Type B pancreatic cell (in vitro differentiated cells): ENCODE measurements around the gene RAB20. TPM values are rescaled to one million over a fixed set of nuclear protein-coding genes. Genes with fewer than 3 reads are reported as not detected.

Source experiments
- DNase-seq: peaks from one replicate; pipeline ENCODE4 v3.0.0; 2021; ENCODE audit warnings: mixed read lengths; ENCODE audit not compliant: unreplicated experiment; ENCODE audit errors: extremely low spot score
- H3K27ac Mint-ChIP-seq: 2 replicates; pipeline ENCODE4 v1.8.0; 2021; ENCODE audit warnings: mild to moderate bottlenecking, mixed read lengths
- H3K27me3 Mint-ChIP-seq: 2 replicates; pipeline ENCODE4 v1.8.0; 2021; ENCODE audit warnings: mixed read lengths
- H3K36me3 Mint-ChIP-seq: 2 replicates; pipeline ENCODE4 v1.8.0; 2021; ENCODE audit warnings: mixed read lengths
- H3K4me1 Mint-ChIP-seq: one replicate; pipeline ENCODE4 v1.8.0; 2021; ENCODE audit warnings: mixed read lengths; ENCODE audit not compliant: unreplicated experiment
- H3K4me3 Mint-ChIP-seq: 2 replicates; pipeline ENCODE4 v1.8.0; 2021; ENCODE audit warnings: mild to moderate bottlenecking, mixed read lengths
- H3K9me3 Mint-ChIP-seq: 2 replicates; pipeline ENCODE4 v1.8.0; 2021; ENCODE audit warnings: mixed read lengths
- total RNA-seq: library from RNA; stranded (reverse); gene quantifications from 2 replicates; pipeline ENCODE4 v1.2.1, GENCODE V29; 2021; ENCODE audit warnings: low replicate concordance
- TF ChIP-seq, protein P1 (sequence below): fragments of 200-600 bp; sonication (generic); conservative IDR thresholded peaks from 2 replicates; pipeline ENCODE4 v1.5.0; 2021; ENCODE audit warnings: antibody characterized with exemption, mild to moderate bottlenecking

RAB20 gene
- total RNA-seq, 1 donor from 2014 or later, result 6.4 TPM

DNA sequence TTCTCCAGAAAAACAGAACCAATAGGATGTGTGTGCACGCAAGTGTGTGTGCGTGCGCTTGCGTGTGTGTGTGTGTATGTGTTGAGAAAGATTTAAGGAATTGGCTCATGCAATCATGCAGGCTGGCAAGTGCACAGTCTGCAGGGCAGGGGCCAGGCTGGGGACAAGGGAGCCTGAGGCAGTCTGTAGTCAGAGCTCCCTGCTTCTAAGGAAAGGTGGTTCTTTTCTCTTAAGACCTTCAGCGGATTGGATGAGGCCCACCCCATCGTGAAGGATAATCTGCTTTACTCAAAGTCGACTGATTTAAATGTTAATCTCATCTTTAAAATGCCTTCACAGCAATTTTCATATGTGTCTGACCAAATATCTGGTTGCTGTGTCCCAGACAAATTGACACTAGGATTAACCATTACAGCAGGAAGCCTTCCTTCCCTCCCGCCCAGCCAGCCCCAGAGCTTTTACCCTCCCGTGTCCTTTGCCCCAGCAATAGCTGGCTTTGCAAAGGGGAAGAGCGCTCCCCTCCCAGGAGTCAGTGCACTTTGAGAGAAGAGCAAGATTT is 38.8 kb upstream of the RAB20 start:
- Mint-ChIP-seq H3K9me3 (no peaks in the 10 kb centered on the region), H3K4me3 (peak overlapping the region; percentile 49), H3K27ac (peak overlapping the region; percentile 79), H3K4me1 (peaks cover 21% of the 10 kb centered on the region), H3K27me3 (no peaks in the 10 kb centered on the region), H3K36me3 (no peaks in the 10 kb centered on the region)
- TF ChIP-seq, protein P1, sequence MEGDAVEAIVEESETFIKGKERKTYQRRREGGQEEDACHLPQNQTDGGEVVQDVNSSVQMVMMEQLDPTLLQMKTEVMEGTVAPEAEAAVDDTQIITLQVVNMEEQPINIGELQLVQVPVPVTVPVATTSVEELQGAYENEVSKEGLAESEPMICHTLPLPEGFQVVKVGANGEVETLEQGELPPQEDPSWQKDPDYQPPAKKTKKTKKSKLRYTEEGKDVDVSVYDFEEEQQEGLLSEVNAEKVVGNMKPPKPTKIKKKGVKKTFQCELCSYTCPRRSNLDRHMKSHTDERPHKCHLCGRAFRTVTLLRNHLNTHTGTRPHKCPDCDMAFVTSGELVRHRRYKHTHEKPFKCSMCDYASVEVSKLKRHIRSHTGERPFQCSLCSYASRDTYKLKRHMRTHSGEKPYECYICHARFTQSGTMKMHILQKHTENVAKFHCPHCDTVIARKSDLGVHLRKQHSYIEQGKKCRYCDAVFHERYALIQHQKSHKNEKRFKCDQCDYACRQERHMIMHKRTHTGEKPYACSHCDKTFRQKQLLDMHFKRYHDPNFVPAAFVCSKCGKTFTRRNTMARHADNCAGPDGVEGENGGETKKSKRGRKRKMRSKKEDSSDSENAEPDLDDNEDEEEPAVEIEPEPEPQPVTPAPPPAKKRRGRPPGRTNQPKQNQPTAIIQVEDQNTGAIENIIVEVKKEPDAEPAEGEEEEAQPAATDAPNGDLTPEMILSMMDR, result no peak
- DNase-seq, result no peak

DNA sequence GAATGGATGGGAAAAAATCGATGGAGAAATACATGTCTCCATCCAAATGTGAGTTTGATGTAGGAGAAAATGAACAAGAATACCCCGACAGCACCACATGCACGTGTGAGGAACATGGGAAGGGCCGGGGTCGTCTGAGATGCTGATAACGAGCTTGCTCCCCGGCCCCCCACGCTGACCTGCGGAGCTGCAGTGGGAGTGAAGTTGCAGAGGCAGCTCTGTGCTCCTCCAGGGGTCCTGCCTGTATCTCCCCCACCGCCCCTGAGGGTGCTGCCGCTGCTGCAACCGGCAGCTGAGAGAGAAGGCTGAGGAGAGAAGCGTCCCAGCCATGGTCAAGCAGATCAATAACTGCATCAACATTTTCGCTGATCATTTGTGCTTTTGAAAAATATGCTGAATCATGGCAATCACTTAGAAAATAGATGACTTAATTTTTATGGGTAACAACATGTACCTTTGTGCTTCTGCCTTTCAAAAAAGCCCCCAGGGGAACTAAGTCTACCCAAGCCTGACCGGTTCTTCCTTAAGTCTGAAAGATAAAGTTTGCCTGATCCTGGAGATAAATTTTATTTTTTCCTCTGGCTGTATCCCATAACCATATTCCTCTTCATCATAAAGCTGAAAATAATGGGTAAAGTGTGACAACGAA is 35.6 kb upstream of the RAB20 start:
- Mint-ChIP-seq H3K27ac (peak overlapping the region; percentile 11), H3K4me1 (peaks cover 21% of the 10 kb centered on the region), H3K36me3 (no peaks in the 10 kb centered on the region), H3K4me3 (peak overlapping the region; percentile 44), H3K9me3 (no peaks in the 10 kb centered on the region), H3K27me3 (no peaks in the 10 kb centered on the region)
- DNase-seq, result no peak
- TF ChIP-seq, protein P1, result no peak

- peaks cover 18% of the 10 kb centered on the region for H3K4me1 Mint-ChIP-seq
- H3K4me3 Mint-ChIP-seq, result no peak overlapping the region
- H3K9me3 Mint-ChIP-seq, result no peaks in the 10 kb centered on the region
- no peak for DNase-seq
- no peaks in the 10 kb centered on the region for H3K27me3 Mint-ChIP-seq
- TF ChIP-seq, protein P1, result peak; percentile 77
- no peaks in the 10 kb centered on the region for H3K36me3 Mint-ChIP-seq
- H3K27ac Mint-ChIP-seq, result peak overlapping the region; percentile 19
These were observed 32.1 kb upstream of the RAB20 start for GRCh38 chr13:110593430-110594130.

DNA sequence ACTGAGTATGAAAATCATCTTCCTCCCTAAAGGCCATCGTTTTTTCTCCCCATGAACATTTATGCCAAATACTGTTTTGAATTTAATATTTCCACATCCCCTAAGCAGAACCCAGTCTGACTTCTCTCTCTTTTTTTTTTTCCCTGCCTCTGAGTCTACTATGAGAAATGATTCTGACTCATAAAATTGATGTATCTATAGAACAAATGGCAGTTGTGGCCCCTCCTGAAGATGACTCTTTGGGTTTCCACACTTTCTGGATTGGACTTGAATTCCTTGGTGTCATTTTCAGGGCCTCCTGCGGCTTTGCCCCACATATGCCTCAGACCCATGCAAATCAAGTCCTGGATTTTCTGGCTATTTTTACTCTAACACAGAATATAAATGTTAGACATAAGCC is 31.1 kb upstream of the RAB20 start:
- Mint-ChIP-seq H3K9me3 (no peaks in the 10 kb centered on the region), H3K4me3 (no peak overlapping the region), H3K4me1 (peaks cover 17% of the 10 kb centered on the region), H3K36me3 (no peaks in the 10 kb centered on the region), H3K27ac (peak overlapping the region; percentile 63), H3K27me3 (no peaks in the 10 kb centered on the region)
- TF ChIP-seq, protein P1, result no peak
- no peak for DNase-seq

DNA sequence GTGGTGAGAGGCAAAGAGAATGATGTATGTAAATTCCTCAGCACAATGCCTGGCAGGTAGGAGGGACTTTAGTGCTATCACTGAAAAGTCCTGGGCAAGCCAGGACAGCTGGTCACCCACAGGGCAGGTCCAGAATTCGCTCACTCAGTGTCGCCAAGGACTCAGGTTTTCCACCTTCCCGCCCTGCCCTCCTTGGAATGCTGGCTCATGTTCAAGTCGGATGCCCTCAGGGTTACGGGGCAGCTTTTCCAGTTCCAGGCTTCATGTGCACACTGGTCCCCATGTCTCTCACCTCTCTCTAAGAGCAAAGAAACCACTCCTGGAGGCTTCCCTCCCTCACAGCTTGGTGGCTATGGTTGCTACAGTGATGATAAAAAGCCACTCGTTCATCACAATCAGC is 29.1 kb upstream of the RAB20 start:
- Mint-ChIP-seq H3K4me1 (peaks cover 9% of the 10 kb centered on the region), H3K9me3 (no peaks in the 10 kb centered on the region), H3K36me3 (no peaks in the 10 kb centered on the region), H3K27me3 (no peaks in the 10 kb centered on the region), H3K4me3 (peak overlapping the region; percentile 4), H3K27ac (peak overlapping the region; percentile 77)
- TF ChIP-seq, protein P1, result no peak
- DNase-seq, result no peak
